ENCODE data around the gene SUV39H1.

DNA sequence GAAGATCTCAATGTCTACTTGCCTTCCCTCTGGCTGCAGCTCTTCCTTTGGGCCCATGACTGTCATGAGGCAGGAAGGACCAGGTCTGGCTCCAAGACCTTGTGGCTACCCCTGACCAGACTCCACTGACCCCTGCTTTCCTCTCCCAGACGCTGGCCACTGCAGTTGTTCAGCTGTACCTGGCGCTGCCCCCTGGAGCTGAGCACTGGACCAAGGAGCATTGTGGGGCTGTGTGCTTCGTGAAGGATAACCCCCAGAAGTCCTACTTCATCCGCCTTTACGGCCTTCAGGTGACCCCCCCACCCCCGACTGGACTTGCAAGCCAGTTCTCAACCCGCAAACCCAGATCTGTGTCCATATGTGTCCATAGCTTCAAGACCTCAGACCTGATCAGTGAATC, 12.4 kb upstream of the SUV39H1 start:
- TF ChIP-seq, protein P1, sequence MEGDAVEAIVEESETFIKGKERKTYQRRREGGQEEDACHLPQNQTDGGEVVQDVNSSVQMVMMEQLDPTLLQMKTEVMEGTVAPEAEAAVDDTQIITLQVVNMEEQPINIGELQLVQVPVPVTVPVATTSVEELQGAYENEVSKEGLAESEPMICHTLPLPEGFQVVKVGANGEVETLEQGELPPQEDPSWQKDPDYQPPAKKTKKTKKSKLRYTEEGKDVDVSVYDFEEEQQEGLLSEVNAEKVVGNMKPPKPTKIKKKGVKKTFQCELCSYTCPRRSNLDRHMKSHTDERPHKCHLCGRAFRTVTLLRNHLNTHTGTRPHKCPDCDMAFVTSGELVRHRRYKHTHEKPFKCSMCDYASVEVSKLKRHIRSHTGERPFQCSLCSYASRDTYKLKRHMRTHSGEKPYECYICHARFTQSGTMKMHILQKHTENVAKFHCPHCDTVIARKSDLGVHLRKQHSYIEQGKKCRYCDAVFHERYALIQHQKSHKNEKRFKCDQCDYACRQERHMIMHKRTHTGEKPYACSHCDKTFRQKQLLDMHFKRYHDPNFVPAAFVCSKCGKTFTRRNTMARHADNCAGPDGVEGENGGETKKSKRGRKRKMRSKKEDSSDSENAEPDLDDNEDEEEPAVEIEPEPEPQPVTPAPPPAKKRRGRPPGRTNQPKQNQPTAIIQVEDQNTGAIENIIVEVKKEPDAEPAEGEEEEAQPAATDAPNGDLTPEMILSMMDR (IDR thresholded peaks at IDR 0.05), result no peak
- TF ChIP-seq, protein P2, sequence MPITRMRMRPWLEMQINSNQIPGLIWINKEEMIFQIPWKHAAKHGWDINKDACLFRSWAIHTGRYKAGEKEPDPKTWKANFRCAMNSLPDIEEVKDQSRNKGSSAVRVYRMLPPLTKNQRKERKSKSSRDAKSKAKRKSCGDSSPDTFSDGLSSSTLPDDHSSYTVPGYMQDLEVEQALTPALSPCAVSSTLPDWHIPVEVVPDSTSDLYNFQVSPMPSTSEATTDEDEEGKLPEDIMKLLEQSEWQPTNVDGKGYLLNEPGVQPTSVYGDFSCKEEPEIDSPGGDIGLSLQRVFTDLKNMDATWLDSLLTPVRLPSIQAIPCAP (CRISPR knock-in tag; IDR thresholded peaks at IDR 0.05), result no peak
- TF ChIP-seq ZNF121 (CRISPR knock-in tag; IDR thresholded peaks at IDR 0.05), result no peak
- TF ChIP-seq FOXJ3 (CRISPR knock-in tag; IDR thresholded peaks at IDR 0.05; ENCODE audit: borderline replicate concordance), result no peak
- TF ChIP-seq, protein P3, sequence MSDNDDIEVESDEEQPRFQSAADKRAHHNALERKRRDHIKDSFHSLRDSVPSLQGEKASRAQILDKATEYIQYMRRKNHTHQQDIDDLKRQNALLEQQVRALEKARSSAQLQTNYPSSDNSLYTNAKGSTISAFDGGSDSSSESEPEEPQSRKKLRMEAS (CRISPR knock-in tag; IDR thresholded peaks at IDR 0.05), result no peak

All from WTC11 (cell line).